ENCODE results near the gene TXNDC8.
"Not testable (repeated sequence)": the region's sequence is repeated elsewhere in the genome, so short reads cannot be mapped to it uniquely, and the experiment has no call there.

The TXNDC8 gene

DNA sequence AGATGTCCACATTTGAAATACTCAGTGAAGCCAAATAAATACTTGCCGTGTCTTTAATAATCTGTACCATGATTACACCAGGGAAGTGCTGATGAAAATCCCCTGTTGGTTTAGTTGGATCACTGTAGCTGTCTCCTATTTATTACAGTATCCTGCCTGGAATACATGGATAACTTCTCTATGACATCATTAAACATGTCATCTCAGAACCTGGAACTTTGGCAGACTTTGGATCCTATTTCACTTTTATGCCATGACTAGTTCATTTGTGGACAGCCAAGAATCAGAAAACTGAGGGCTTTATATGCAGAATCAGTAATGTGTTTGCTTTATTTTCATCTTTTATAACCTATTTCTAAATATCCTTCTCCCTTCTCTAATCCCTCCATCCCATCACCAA is at the start of gene TXNDC8:
Gene TXNDC8, minus strand, starts transcription at position 137 of the 400 bp plus-strand sequence.
- DNase-seq (ENCODE audit: extremely low read depth in 1 of 2, low read depth in 1 of 2): no peak

- no peak for DNase-seq (ENCODE audit: extremely low read depth in 1 of 2, low read depth in 1 of 2)
Observed at GRCh38 chr9:110383491-110383890, 45.8 kb upstream of the TXNDC8 start.

- no peak for DNase-seq (ENCODE audit: extremely low read depth in 1 of 2, low read depth in 1 of 2)
Observed at GRCh38 chr9:110382731-110383130, 45.1 kb upstream of the TXNDC8 start.

DNA sequence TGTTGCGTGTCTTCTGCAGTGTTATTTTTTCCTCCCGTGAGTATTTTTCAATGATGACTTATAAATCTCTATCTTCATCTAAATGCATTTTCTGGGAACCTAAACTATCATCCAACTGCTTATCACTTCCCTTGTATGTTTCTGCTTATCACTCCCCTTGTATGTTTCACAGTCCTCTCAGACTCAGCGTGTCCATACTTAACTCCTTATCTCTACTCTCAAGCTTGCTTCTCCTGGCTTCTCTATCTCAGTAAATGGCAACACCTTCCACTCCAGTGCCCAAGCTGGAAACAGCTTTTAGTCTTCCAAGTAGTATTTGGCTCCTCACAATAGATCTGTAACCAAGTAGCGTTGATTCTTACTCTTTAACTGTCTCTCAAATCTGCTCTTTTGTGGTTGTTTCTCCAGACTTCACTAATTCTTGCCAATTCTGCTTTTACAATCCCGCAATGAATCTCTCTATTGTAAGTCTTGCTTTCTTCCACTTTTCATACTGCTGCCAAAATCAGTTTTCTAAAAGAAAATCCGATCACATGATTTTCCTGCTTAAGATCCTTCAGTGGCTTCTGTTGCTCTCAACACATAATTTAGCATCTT is 33.8 kb upstream of the TXNDC8 start:
- no peak for DNase-seq (ENCODE audit: extremely low read depth in 1 of 2, low read depth in 1 of 2)

GRCh38 chr9:110370315-110370714 is 32.7 kb upstream of the TXNDC8 start:
- DNase-seq (ENCODE audit: extremely low read depth in 1 of 2, low read depth in 1 of 2): no peak

- DNase-seq (ENCODE audit: extremely low read depth in 1 of 2, low read depth in 1 of 2): no peak
Observed at GRCh38 chr9:110364451-110364850, 26.8 kb upstream of the TXNDC8 start.

GRCh38 chr9:110358992-110359391 is 21.3 kb upstream of the TXNDC8 start:
- DNase-seq (ENCODE audit: extremely low read depth in 1 of 2, low read depth in 1 of 2): not testable (repeated sequence)

DNA sequence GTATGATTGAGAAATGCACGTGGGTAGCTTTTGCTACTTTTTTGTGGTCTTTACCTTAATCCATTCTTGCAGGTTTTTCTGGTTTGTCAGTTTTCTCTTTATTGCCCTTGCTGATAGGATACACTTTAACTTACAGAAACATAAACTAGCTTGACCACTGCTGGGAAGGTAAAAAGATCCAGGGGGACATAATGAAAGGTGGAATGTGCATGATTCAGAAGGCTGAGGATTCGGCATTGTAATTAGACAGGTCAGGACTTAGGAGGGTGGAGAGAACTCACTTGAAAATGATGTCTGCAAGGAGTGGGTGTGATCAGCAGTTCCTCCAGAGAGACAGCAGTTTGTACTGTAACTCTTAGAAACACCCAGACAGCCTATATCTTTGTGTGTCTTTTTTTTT is 19.8 kb upstream of the TXNDC8 start:
- DNase-seq (ENCODE audit: extremely low read depth in 1 of 2, low read depth in 1 of 2): no peak

- no peak for DNase-seq (ENCODE audit: extremely low read depth in 1 of 2, low read depth in 1 of 2)
Observed at GRCh38 chr9:110356639-110357395, 19.2 kb upstream of the TXNDC8 start.

GRCh38 chr9:110355911-110356310 is 18.2 kb upstream of the TXNDC8 start:
- no peak for DNase-seq (ENCODE audit: extremely low read depth in 1 of 2, low read depth in 1 of 2)

GRCh38 chr9:110351009-110351467 is 13.4 kb upstream of the TXNDC8 start:
- no peak for DNase-seq (ENCODE audit: extremely low read depth in 1 of 2, low read depth in 1 of 2)

- DNase-seq (ENCODE audit: extremely low read depth in 1 of 2, low read depth in 1 of 2): no peak
Observed at GRCh38 chr9:110346325-110346724, 8.7 kb upstream of the TXNDC8 start.

DNA sequence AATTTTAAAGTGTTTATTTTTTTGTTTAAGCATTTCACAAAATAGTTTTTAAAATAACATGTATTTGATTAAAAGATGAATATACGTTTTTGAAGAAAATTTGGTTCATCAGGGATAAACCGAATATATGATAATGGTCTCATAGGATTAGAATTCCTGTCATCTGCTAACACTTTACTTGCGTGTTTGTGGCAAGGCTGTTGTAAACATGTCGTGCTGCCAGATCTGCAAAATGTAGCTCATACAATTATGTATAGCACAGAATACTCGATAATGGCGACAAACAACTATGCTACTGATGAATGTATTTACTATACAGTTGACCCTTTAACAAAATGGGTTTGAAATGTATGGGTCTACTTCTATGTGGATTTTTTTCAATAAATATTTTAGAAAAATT is 7.2 kb upstream of the TXNDC8 start:
- no peak for DNase-seq (ENCODE audit: extremely low read depth in 1 of 2, low read depth in 1 of 2)

GRCh38 chr9:110343551-110343950 is 5.9 kb upstream of the TXNDC8 start:
- DNase-seq (ENCODE audit: extremely low read depth in 1 of 2, low read depth in 1 of 2): no peak

GRCh38 chr9:110340306-110340705 is 2.6 kb upstream of the TXNDC8 start:
- DNase-seq (ENCODE audit: extremely low read depth in 1 of 2, low read depth in 1 of 2): no peak

GRCh38 chr9:110338143-110338542 is 480 bp upstream of the TXNDC8 start:
- DNase-seq (ENCODE audit: extremely low read depth in 1 of 2, low read depth in 1 of 2): no peak

DNA sequence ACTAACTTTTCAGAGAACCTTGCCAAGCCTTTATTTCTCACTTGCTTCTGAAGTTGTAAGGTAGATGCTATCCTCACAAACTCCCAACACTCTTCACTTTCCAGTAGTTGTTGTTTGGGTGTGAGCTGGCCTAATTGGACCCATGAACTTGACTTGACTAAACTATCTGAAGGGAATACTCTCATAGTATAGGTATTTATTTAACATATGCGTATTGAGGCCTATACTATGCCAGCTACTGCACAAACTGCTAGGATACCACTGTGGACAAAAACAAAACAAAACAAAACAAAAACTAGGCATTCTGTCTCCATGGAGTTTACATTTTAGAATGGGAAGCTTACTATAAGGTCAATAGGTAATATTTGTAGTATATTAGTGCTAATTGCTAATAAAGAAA is 1.3 kb downstream of the TXNDC8 start:
- no peak for DNase-seq (ENCODE audit: extremely low read depth in 1 of 2, low read depth in 1 of 2)

- no peak for DNase-seq (ENCODE audit: extremely low read depth in 1 of 2, low read depth in 1 of 2)
Observed at GRCh38 chr9:110334871-110335270, 2.8 kb downstream of the TXNDC8 start.

- DNase-seq (ENCODE audit: extremely low read depth in 1 of 2, low read depth in 1 of 2): no peak
Observed at GRCh38 chr9:110334183-110334582, 3.5 kb downstream of the TXNDC8 start.

GRCh38 chr9:110332766-110333165 is 4.9 kb downstream of the TXNDC8 start:
- DNase-seq (ENCODE audit: extremely low read depth in 1 of 2, low read depth in 1 of 2): no peak

GRCh38 chr9:110330484-110331105 is 7.1 kb downstream of the TXNDC8 start:
- no peak for DNase-seq (ENCODE audit: extremely low read depth in 1 of 2, low read depth in 1 of 2)

DNA sequence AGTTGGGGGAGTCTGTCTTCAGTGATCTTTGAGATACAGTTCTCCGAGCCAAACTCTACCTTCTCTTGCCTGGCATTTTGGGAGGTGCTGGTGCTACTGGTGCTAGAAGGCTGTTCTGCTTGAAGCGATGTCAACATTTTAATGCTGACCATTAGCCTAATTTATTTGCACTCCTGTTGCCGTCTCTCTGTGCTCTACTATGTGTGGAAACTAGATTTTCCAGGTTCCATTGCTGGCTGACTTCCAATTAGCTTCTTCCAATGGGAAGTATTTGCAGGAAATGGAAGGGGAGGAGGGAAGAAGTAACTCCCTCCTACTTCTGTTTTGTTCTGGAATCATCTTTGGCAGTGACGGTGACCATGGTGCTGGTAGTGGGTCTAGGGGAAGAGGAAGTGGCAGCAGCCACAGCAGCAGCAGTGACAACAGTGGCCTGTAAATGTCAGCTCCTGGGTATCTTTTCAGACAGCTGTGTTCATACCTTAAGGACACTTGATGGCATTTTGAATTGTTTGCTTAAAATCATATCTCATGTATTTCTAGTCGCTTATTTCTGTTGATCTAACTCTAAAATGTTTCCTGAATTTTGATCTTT is 7.9 kb downstream of the TXNDC8 start:
- no peak for DNase-seq (ENCODE audit: extremely low read depth in 1 of 2, low read depth in 1 of 2)
